ENCODE results near the gene PAGE5.

Gene PAGE5

GRCh38 chrX:55220119-55220794, at the start of gene PAGE5:
PAGE5 (plus strand) TSS chrX:55220346; CDS start chrX:55221383, 1,037 bp downstream.
- in situ Hi-C loops (cut with MboI; ENCODE audit: low sequenced_read_pairs): no loop called here

GRCh38 chrX:55187281-55187680, 32.9 kb upstream of the PAGE5 start:
- in situ Hi-C loops (cut with MboI; ENCODE audit: low sequenced_read_pairs): no loop called here

- in situ Hi-C loops (cut with MboI; ENCODE audit: low sequenced_read_pairs): no loop called here
Measured at GRCh38 chrX:55196688-55197087, 23.5 kb upstream of the PAGE5 start.

- in situ Hi-C loops (cut with MboI; ENCODE audit: low sequenced_read_pairs): no loop called here
Measured at GRCh38 chrX:55201930-55202579, 18.1 kb upstream of the PAGE5 start.

- in situ Hi-C loops (cut with MboI; ENCODE audit: low sequenced_read_pairs): no loop called here
Measured at GRCh38 chrX:55206162-55206941, 13.8 kb upstream of the PAGE5 start.

GRCh38 chrX:55210931-55211677, 9.0 kb upstream of the PAGE5 start:
- in situ Hi-C loops (cut with MboI; ENCODE audit: low sequenced_read_pairs): no loop called here

- in situ Hi-C loops (cut with MboI; ENCODE audit: low sequenced_read_pairs): no loop called here
Measured at GRCh38 chrX:55213381-55213780, 6.8 kb upstream of the PAGE5 start.

GRCh38 chrX:55240788-55241340, 20.7 kb downstream of the PAGE5 start:
- in situ Hi-C loops (cut with MboI; ENCODE audit: low sequenced_read_pairs): no loop called here

GRCh38 chrX:55253528-55253927, 33.4 kb downstream of the PAGE5 start:
- in situ Hi-C loops (cut with MboI; ENCODE audit: low sequenced_read_pairs): no loop called here

- in situ Hi-C loops (cut with MboI; ENCODE audit: low sequenced_read_pairs): no loop called here
Measured at GRCh38 chrX:55260806-55261205, 40.7 kb downstream of the PAGE5 start.

- in situ Hi-C loops (cut with MboI; ENCODE audit: low sequenced_read_pairs): no loop called here
Measured at GRCh38 chrX:55264816-55265215, 44.7 kb downstream of the PAGE5 start, which contains the start of gene PAGE3. PAGE3 (minus strand) TSS chrX:55264916; CDS start chrX:55263903, 1,013 bp downstream.

Data from HL-60/S4 (cell line).